Panc1 (cell line): ENCODE results near the gene ADAMTS9. TPM values are rescaled to one million over a fixed set of nuclear protein-coding genes. Genes with fewer than 3 reads are reported as not detected.

Source experiments
- ATAC-seq: fragments of 200-7000 bp; cut with Tn5 transposase; 2 replicates; pipeline ENCODE4 v1.9.1; 2020; ENCODE audit warnings: mild to moderate bottlenecking, moderate library complexity
- BruUV-seq: library from RNA; stranded (reverse); fragments of 400-500 nt; replicated peaks from 2 replicates; lab custom pipeline; 2021; lab: Mats Ljungman, UMichigan
- CTCF ChIA-PET: fragments of 300-600 bp; sonication (Branson Sonifier 250); formaldehyde crosslinking; loops from one replicate; lab custom pipeline; 2022; ENCODE audit warnings: antibody characterized with exemption; lab: Charles Lee
- POLR2A ChIA-PET: fragments of 300-600 bp; sonication (Branson Sonifier 250); formaldehyde crosslinking; loops from one replicate; lab custom pipeline; 2022; ENCODE audit warnings: antibody characterized with exemption; lab: Charles Lee
- DNase-seq: peaks from one replicate; pipeline ENCODE4 v3.0.0-alpha.2; 2010; ENCODE audit warnings: low read depth, low spot score
- H3K27ac ChIP-seq: 2 replicates; pipeline ENCODE4 v1.5.1; 2011; ENCODE audit warnings: mild to moderate bottlenecking, low read length, inconsistent platforms
- H3K27me3 ChIP-seq: fragments of 200-500 bp; sonication (Bioruptor generic); 2 replicates; pipeline ENCODE4 v1.6.0; 2014; ENCODE audit warnings: low read length, inconsistent platforms; ENCODE audit not compliant: control insufficient read depth, insufficient read depth
- H3K36me3 ChIP-seq: fragments of 200-500 bp; sonication (Bioruptor generic); 2 replicates; pipeline ENCODE4 v1.5.1; 2014; ENCODE audit warnings: inconsistent platforms, mild to moderate bottlenecking, low read length, moderate library complexity; ENCODE audit not compliant: control insufficient read depth, insufficient read depth
- H3K4me1 ChIP-seq: 2 replicates; pipeline ENCODE4 v1.5.1; 2011; ENCODE audit warnings: inconsistent platforms, mild to moderate bottlenecking, low read length, moderate library complexity; ENCODE audit not compliant: control insufficient read depth, insufficient read depth
- H3K4me3 ChIP-seq, 2 experiments: 2 replicates each; pipeline ENCODE4 v1.5.1; 2011 to 2012; ENCODE audit warnings: low read depth in 2 of 2, low read length in 2 of 2, mild to moderate bottlenecking in 2 of 2, inconsistent platforms in 1 of 2, moderate library complexity in 1 of 2
- H3K9me3 ChIP-seq: fragments of 200-500 bp; sonication (Bioruptor generic); 2 replicates; pipeline ENCODE4 v1.5.1; 2014; ENCODE audit warnings: low read depth, mild to moderate bottlenecking, inconsistent platforms, low read length, moderate library complexity; ENCODE audit not compliant: control insufficient read depth, insufficient read depth
- CTCF ChIP-seq: fragments of 450-650 bp; IDR thresholded peaks from 2 replicates; pipeline ENCODE4 v1.5.1; 2017; ENCODE audit warnings: mild to moderate bottlenecking
- POLR2AphosphoS5 ChIP-seq: IDR thresholded peaks from 2 replicates; pipeline ENCODE4 v1.6.1; 2012; ENCODE audit warnings: mild to moderate bottlenecking, low read depth, low read length, moderate library complexity
- SIN3A ChIP-seq: IDR thresholded peaks from 2 replicates; pipeline ENCODE4 v1.6.1; 2012; ENCODE audit warnings: low read depth, mild to moderate bottlenecking, low read length, moderate library complexity, borderline replicate concordance; ENCODE audit not compliant: insufficient read depth
- TCF7L2 ChIP-seq: IDR thresholded peaks from 2 replicates; pipeline ENCODE4 v1.6.1; 2011; ENCODE audit warnings: mild to moderate bottlenecking, low read depth, low read length, inconsistent platforms
- in situ Hi-C: cut with HindIII; loops from 2 replicates; pipeline ENCODE4 v1.10.0; 2016; ENCODE audit warnings: low sequenced_read_pairs, low pct_unique_long_range_greater_than_20kb
- intact Hi-C: fragments of 100-400 bp; cut with micrococcal nuclease; formaldehyde crosslinking; loops from one replicate; pipeline ENCODE4 v1.10.0; 2022; ENCODE audit not compliant: unreplicated experiment
- total RNA-seq: library from RNA; stranded (reverse); gene quantifications from one replicate; pipeline ENCODE4 v1.2.1, GENCODE V29; 2021; ENCODE audit not compliant: unreplicated experiment
- TF ChIP-seq, protein P1 (sequence below), 2 experiments: IDR thresholded peaks; 2 replicates each; pipeline ENCODE4 v1.6.1; 2011 to 2012; ENCODE audit warnings: low read depth in 2 of 2, control low read depth in 1 of 2, low read length in 1 of 2, mild to moderate bottlenecking in 1 of 2, moderate library complexity in 1 of 2; ENCODE audit not compliant: insufficient read depth in 1 of 2

Gene ADAMTS9
- total RNA-seq, 1 experiment from 2014 or later, result 0.05 TPM

DNA sequence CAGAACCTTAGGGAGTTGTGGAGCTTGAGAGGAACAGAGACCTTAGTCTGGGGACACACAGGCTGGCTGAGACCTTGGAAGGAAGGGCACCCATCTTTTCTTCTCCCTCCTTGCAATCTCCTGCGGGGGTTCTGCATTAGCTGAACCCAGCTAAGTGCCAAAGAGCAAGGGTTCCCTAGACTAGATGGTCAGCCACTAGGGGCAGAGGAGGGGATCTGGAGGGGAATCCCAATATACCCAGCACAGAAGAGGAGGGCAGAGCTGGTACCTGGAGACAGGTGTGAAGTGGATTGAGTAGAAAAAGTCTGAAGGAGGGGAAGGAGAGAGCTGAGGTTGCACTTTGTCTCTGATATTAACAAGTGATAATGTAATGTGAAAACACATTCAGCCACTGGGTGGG is 212.8 kb downstream of the ADAMTS9 start:
- Histone ChIP-seq H3K4me3 (no peak overlapping the region), H3K36me3 (no peaks in the 10 kb centered on the region), H3K27me3 (no peaks in the 10 kb centered on the region), H3K9me3 (no peaks in the 10 kb centered on the region), H3K27ac (no peak overlapping the region), H3K4me1 (no peaks in the 10 kb centered on the region)
- ATAC-seq, result no peak
- DNase-seq, result no peak
- intact Hi-C loops (no loop called here), in situ Hi-C loops (no loop called here)
- TF ChIP-seq, protein P1, sequence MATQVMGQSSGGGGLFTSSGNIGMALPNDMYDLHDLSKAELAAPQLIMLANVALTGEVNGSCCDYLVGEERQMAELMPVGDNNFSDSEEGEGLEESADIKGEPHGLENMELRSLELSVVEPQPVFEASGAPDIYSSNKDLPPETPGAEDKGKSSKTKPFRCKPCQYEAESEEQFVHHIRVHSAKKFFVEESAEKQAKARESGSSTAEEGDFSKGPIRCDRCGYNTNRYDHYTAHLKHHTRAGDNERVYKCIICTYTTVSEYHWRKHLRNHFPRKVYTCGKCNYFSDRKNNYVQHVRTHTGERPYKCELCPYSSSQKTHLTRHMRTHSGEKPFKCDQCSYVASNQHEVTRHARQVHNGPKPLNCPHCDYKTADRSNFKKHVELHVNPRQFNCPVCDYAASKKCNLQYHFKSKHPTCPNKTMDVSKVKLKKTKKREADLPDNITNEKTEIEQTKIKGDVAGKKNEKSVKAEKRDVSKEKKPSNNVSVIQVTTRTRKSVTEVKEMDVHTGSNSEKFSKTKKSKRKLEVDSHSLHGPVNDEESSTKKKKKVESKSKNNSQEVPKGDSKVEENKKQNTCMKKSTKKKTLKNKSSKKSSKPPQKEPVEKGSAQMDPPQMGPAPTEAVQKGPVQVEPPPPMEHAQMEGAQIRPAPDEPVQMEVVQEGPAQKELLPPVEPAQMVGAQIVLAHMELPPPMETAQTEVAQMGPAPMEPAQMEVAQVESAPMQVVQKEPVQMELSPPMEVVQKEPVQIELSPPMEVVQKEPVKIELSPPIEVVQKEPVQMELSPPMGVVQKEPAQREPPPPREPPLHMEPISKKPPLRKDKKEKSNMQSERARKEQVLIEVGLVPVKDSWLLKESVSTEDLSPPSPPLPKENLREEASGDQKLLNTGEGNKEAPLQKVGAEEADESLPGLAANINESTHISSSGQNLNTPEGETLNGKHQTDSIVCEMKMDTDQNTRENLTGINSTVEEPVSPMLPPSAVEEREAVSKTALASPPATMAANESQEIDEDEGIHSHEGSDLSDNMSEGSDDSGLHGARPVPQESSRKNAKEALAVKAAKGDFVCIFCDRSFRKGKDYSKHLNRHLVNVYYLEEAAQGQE (IDR thresholded peaks at IDR 0.05; ENCODE audit: insufficient read depth in 1 of 2, low read depth in 2 of 2, low read length in 1 of 2), result no peak
- no peak for TF ChIP-seq CTCF
- TF ChIP-seq POLR2AphosphoS5, result no peak
- TF ChIP-seq TCF7L2, result no peak
- TF ChIP-seq SIN3A, result no peak
- no TSS peak for BruUV-seq
- CTCF ChIA-PET, result no interaction called here
- POLR2A ChIA-PET, result no interaction called here

- Histone ChIP-seq H3K27me3 (no peaks in the 10 kb centered on the region), H3K4me3 (no peak overlapping the region), H3K4me1 (no peaks in the 10 kb centered on the region), H3K9me3 (no peaks in the 10 kb centered on the region), H3K36me3 (no peaks in the 10 kb centered on the region), H3K27ac (no peak overlapping the region)
- POLR2A ChIA-PET, result no interaction called here
- DNase-seq (no peak), ATAC-seq (no peak)
- in situ Hi-C loops, result no loop called here
- no peak for TF ChIP-seq CTCF
- no peak for TF ChIP-seq SIN3A
- TF ChIP-seq, protein P1 (IDR thresholded peaks at IDR 0.05; ENCODE audit: insufficient read depth in 1 of 2, low read depth in 2 of 2, low read length in 1 of 2), result no peak
- TF ChIP-seq TCF7L2, result no peak
- no peak for TF ChIP-seq POLR2AphosphoS5
- intact Hi-C loops, result no loop called here
- no TSS peak for BruUV-seq
- CTCF ChIA-PET, result no interaction called here
Observed at GRCh38 chr3:64473466-64473865, 214.3 kb downstream of the ADAMTS9 start.
